NK-92 (cell line): ENCODE measurements around the gene PHRF1.

Experiments
- DNase-seq: peaks from one replicate; lab custom pipeline; 2025; ENCODE audit not compliant: unreplicated experiment; lab: John Stamatoyannopoulos, UW

Gene PHRF1

DNA sequence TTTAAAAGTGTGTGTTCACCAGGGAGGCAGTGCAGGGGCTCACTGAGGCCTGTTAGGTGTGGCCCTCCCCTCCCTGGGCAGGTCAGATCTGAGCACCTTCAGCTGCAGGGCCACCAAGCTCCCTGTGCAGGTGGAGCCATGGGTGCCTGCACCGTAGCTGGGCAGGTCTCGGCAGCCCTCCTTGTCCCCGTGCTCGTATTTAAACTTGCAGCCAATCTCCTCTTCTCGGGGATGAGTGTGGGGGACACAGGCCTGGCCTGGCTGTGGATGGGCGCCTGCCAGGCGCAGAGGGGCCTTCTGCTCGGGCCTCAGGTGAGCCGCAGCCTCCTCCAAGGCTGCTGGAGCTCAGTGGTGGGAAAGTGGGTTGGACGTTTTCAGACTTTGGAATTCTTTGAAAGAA is 19.1 kb downstream of the PHRF1 start:
- no peak for DNase-seq

DNA sequence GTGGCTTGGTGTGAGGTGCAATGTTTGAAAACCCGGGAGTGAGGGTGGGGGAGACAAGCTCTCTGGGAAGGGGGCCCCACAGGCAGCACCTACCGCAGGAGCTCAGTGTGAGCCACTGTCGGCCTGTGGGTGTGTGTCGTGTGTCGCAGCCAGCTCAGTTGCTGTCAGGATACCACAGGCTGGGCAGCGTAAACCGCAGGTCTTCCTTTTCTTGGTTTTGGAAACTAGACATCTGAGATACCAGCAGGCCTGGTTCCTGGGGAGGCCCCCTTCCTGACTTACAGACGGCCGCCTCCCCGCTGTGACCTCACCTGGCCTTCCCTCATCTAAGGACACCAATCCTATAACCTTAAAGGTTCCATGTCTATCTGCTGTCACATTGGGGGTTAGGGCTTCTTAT is 20.1 kb downstream of the PHRF1 start:
- DNase-seq, result no peak

DNA sequence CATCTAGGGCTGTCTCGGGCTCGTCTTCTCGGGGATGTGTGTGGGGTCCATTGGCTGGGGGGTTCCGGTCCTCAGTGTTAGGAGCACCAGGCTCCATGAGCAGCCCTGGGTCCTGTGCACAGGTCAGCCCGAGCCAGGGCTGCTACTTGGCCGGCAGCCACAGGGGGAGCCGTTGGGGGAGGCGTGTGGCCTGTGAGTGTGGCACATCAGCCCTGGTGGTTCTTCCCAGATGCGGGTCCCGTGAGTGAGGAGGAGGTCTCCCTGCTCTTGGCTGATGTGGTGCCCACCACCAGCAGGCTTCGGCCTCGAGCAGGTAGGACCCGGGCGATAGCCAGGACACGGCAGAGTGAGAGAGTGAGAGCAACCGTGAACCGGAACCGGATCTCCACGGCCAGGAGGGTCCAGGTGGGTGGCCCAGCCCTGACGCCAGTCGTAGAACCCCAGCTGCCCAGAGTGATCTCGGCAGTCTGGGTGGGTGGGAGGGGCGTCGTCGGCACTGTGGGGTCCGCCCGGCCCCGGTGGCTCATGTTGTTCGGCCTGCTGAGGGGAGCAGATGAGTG is 21.0 kb downstream of the PHRF1 start:
- DNase-seq, result no peak

GRCh38 chr11:598005-598680 is 21.9 kb downstream of the PHRF1 start:
- DNase-seq, result no peak

DNA sequence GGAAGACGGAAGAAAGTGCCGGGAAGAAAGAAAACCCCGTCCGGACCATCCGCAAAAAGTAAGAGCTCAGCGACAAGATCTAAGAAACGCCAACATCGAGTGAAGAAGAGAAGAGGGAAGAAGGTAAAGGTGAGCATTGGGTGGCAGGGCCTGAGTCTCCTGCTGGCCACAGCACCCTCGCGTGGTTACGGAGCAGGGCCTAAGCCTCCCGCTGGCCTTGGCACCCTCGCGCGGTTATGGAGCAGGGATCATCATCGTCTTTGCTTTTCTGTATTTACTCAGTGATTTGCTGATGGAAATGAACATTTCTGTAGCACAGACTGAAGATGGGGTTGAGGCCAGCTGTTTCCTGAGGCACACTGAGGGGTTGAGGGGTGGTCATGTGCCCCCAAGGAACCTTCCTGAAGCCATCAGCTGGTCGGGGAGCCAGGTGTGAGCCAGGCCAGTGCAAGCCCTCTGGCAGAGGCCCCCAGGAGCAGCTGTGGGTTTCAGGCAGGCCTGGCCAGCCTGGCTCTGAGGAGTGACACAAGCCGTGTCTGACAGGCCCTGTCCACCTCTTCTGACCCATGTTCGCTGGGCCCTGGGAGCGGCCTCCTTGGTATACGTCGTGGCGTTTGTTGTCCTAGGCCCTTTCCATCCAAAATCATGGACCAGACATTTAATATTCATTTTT is 25.4 kb downstream of the PHRF1 start:
- no peak for DNase-seq

DNA sequence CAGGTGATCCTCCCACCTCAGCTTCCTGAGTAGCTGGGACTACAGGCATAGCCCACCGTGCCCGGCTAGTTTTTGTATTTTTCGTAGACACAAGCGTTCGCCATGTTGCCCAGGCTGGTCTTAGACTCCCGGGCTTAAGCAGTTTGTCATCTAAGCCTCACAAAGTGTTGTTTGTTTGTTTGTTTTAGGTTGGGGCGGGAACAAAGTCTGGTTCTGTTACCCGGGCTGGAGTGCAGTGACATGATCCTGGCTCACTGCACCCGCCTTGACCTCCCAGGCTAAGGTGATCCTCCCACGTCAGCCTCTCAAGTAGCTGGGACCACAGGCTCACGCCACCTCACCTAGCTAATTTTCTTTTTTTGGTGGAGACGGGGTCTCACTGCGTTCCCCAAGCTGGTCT is 26.9 kb downstream of the PHRF1 start:
- no peak for DNase-seq

DNA sequence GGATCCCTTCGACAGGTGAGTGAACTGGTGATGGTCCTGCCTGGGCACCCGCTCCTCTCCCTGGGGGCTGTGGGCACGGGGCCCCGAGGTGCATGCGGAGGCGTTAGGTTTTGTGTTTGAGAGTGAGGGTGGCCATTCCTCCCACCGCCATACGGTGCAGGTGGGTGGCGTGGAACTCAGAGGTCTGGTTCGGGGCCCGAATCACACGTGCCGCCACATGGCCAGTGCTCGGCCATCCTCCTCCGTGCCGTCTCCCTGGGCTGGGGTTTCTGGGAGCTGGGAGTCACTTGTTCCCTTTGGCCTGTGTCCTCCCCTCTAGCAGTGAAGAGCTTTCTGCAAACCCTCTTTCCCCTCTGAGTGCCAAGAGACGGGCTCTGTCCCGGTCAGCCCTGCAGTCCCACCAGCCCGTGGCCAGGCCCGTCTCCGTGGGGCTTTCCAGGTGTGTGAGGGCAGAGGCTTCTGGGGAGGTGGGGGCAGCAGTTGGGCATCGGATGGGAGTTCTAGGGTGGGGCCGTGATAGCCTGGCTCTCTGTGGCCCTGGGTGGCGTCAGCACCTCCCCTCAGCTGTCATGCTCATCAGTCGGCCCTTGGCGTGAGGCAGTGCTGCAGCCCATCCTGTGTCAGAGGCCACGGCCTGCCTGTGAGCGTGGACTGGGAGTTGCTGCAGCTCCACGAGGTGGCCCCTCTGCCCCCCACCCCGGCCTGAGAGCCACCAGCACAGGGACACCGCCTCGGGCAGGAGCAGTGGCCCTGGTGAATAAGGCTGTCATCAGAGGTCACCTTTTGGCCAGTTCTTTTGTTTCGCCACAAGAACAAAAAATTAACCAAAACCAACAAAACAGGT is 29.2 kb downstream of the PHRF1 start:
- DNase-seq, result no peak

GRCh38 chr11:606245-606644 is 30.0 kb downstream of the PHRF1 start:
- DNase-seq, result no peak

DNA sequence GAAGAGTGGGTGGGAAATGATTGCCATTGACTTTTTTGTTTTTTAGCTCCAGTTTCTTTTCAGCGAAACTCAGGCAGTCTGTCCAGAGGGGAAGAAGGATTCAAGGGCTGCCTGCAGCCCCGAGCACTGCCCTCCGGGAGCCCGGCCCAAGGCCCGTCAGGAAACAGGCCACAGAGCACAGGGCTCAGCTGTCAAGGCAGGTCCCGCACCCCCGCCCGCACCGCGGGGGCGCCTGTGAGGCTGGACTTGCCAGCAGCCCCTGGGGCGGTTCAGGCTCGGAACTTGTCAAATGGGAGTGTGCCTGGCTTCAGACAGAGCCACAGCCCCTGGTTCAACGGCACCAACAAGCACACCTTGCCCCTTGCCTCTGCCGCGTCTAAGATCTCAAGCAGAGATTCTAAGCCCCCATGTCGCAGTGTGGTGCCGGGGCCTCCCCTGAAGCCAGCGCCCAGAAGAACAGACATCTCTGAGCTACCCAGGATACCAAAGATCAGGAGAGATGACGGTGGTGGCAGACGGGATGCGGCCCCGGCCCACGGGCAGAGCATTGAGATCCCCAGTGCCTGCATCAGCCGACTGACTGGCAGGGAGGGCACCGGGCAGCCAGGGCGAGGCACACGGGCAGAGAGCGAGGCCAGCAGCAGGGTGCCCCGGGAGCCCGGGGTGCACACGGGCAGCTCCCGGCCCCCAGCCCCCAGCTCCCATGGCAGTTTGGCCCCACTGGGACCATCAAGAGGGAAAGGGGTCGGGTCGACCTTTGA is 30.9 kb downstream of the PHRF1 start:
- no peak for DNase-seq

DNA sequence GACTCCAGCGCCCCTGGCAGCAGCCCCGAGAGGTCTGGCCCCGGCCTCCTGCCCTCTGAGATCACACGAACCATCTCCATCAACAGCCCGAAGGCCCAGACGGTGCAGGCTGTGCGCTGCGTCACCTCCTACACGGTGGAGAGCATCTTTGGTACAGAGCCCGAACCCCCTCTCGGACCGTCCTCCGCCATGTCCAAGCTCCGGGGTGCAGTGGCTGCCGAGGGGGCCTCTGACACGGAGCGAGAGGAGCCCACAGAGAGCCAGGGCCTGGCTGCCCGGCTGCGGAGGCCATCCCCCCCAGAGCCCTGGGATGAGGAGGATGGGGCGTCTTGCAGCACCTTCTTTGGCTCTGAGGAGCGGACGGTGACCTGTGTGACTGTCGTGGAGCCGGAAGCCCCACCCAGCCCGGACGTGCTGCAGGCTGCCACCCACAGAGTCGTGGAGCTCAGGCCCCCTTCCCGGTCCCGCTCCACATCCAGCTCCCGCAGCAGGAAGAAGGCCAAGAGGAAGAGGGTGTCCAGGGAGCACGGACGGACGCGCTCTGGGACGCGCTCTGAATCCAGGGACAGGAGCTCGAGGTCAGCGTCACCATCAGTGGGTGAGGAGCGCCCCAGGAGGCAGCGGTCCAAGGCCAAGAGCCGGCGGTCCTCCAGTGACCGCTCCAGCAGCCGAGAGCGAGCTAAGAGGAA is 31.8 kb downstream of the PHRF1 start:
- no peak for DNase-seq

- DNase-seq, result no peak
Observed at GRCh38 chr11:608791-609251, 32.6 kb downstream of the PHRF1 start.

DNA sequence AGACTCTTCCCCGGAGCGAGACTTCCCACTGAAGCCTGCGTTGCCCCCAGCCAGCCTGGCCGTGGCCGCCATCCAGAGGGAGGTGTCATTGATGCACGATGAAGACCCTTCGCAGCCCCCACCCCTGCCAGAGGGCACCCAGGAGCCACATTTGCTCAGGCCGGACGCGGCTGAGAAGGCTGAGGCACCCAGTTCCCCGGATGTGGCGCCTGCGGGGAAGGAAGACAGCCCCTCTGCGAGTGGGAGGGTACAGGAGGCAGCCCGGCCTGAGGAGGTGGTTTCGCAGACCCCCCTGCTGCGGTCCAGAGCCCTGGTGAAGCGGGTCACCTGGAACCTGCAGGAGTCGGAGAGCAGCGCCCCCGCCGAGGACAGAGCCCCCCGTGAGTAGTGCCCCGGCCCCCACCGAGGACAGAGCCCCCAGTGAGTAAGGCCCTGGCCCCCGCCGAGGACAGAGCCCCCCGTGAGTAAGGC is 33.1 kb downstream of the PHRF1 start:
- DNase-seq, result no peak

- DNase-seq, result no peak
Observed at GRCh38 chr11:610146-610801, 34.0 kb downstream of the PHRF1 start.

- no peak for DNase-seq
Observed at GRCh38 chr11:611001-611996, 35.0 kb downstream of the PHRF1 start.

GRCh38 chr11:612201-612960 is 36.1 kb downstream of the PHRF1 start:
- DNase-seq, result no peak

DNA sequence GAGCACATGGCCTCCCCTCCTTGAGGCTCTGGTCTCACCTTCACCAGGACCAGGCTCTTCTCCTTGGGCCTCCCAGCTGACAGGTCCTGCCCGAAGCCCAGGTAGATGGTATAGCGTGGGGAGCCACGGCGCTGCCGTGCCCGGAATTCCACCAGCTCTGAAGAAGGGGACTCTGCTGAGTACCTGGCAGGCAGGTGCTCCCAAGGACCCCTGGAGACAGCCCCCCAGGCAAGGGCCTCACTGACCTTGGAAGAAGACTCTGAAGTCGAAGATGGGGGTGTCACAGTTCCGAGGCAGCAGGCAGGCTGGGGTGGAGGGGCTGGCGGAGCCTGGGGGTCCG is 36.7 kb downstream of the PHRF1 start:
- no peak for DNase-seq

DNA sequence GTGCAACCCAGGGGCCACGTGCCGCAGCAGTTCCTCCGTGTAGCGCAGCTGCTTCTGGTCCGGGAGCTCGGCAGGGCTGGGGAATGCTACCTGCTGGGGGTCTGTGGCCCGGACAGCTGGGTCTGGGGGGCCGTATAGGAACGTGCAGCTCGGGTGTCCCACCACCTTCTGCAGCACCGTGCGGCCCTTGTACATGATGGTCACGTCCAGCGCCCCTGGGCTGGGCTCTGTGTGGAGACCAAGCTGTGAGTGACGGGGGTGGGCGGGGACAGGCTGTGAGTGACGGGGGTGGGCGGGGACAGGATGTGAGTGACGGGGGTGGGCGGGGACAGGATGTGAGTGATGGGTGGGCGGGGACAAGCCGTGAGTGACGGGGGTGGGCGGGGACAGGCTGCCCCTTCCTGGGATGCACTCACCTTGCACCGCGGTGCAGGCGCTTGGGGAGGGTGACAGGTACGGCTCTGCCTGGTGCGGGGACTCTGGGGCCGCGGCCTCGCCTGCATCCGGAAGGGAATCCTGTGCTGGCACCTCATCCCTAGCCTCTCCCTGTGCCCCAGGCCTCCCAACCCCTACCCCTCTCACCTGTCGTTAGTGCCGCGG is 37.2 kb downstream of the PHRF1 start:
- peak; percentile 42 for DNase-seq
